ENCODE data around the gene LCNL1.

Gene LCNL1

GRCh38 chr9:136974817-136975535, 7.8 kb upstream of the LCNL1 start:
- Histone ChIP-seq H3K36me3 (ENCODE audit: control insufficient read depth, insufficient read depth, low read length) (no peaks in the 10 kb centered on the region), H3K27me3 (ENCODE audit: control insufficient read depth, insufficient read depth, low read length, poor library complexity, severe bottlenecking) (peaks cover 14% of the 10 kb centered on the region), H3K4me3 (ENCODE audit: insufficient read depth, low read depth, low read length) (no peak overlapping the region), H3K9me3 (ENCODE audit: control insufficient read depth, low read length) (no peaks in the 10 kb centered on the region), H3K4me1 (ENCODE audit: control insufficient read depth, insufficient read depth, low read length) (peaks cover 3% of the 10 kb centered on the region), H3K27ac (ENCODE audit: insufficient read depth, low read depth, low read length, poor library complexity, severe bottlenecking) (no peak overlapping the region)
- 88% methylated on average over 15 of the region's 15 CpGs for WGBS, 2 experiments

GRCh38 chr9:136975644-136976043, 7.1 kb upstream of the LCNL1 start:
- 84 to 86% methylated on average over 14 of the region's 14 CpGs for WGBS, 2 experiments
- Histone ChIP-seq H3K27ac (ENCODE audit: insufficient read depth, low read depth, low read length, poor library complexity, severe bottlenecking) (no peak overlapping the region), H3K4me3 (ENCODE audit: insufficient read depth, low read depth, low read length) (no peak overlapping the region), H3K27me3 (ENCODE audit: control insufficient read depth, insufficient read depth, low read length, poor library complexity, severe bottlenecking) (peaks cover 14% of the 10 kb centered on the region), H3K9me3 (ENCODE audit: control insufficient read depth, low read length) (no peaks in the 10 kb centered on the region), H3K36me3 (ENCODE audit: control insufficient read depth, insufficient read depth, low read length) (no peaks in the 10 kb centered on the region), H3K4me1 (ENCODE audit: control insufficient read depth, insufficient read depth, low read length) (peaks cover 3% of the 10 kb centered on the region)

- Histone ChIP-seq H3K36me3 (ENCODE audit: control insufficient read depth, insufficient read depth, low read length) (no peaks in the 10 kb centered on the region), H3K4me1 (ENCODE audit: control insufficient read depth, insufficient read depth, low read length) (peaks cover 3% of the 10 kb centered on the region), H3K4me3 (ENCODE audit: insufficient read depth, low read depth, low read length) (peak within 1 kb of the TSS; percentile 36), H3K27me3 (ENCODE audit: control insufficient read depth, insufficient read depth, low read length, poor library complexity, severe bottlenecking) (peaks cover 14% of the 10 kb centered on the region), H3K9me3 (ENCODE audit: control insufficient read depth, low read length) (no peaks in the 10 kb centered on the region), H3K27ac (ENCODE audit: insufficient read depth, low read depth, low read length, poor library complexity, severe bottlenecking) (no peak within 1 kb of the TSS)
- 80 to 81% methylated on average over 10 of the region's 10 CpGs for WGBS, 2 experiments
Measured at GRCh38 chr9:136977223-136977622, 5.6 kb upstream of the LCNL1 start, which contains the start of gene PTGDS. PTGDS (plus strand) TSS chr9:136977504; CDS start chr9:136977579, 75 bp downstream.

- Histone ChIP-seq H3K27ac (ENCODE audit: insufficient read depth, low read depth, low read length, poor library complexity, severe bottlenecking) (no peak overlapping the region), H3K4me1 (ENCODE audit: control insufficient read depth, insufficient read depth, low read length) (peaks cover 3% of the 10 kb centered on the region), H3K4me3 (ENCODE audit: insufficient read depth, low read depth, low read length) (peak overlapping the region; percentile 36), H3K36me3 (ENCODE audit: control insufficient read depth, insufficient read depth, low read length) (no peaks in the 10 kb centered on the region), H3K9me3 (ENCODE audit: control insufficient read depth, low read length) (no peaks in the 10 kb centered on the region), H3K27me3 (ENCODE audit: control insufficient read depth, insufficient read depth, low read length, poor library complexity, severe bottlenecking) (peaks cover 14% of the 10 kb centered on the region)
- WGBS, 2 experiments = 7 to 8% methylated on average over 33 of the region's 33 CpGs
Measured at GRCh38 chr9:136977649-136978072, 5.1 kb upstream of the LCNL1 start.

- Histone ChIP-seq H3K4me1 (ENCODE audit: control insufficient read depth, insufficient read depth, low read length) (peaks cover 3% of the 10 kb centered on the region), H3K9me3 (ENCODE audit: control insufficient read depth, low read length) (no peaks in the 10 kb centered on the region), H3K36me3 (ENCODE audit: control insufficient read depth, insufficient read depth, low read length) (no peaks in the 10 kb centered on the region), H3K27me3 (ENCODE audit: control insufficient read depth, insufficient read depth, low read length, poor library complexity, severe bottlenecking) (peaks cover 14% of the 10 kb centered on the region), H3K4me3 (ENCODE audit: insufficient read depth, low read depth, low read length) (peak overlapping the region; percentile 36), H3K27ac (ENCODE audit: insufficient read depth, low read depth, low read length, poor library complexity, severe bottlenecking) (no peak overlapping the region)
- 2% methylated on average over 73 to 78 of the region's 78 CpGs for WGBS, 2 experiments
Measured at GRCh38 chr9:136978073-136978864, 4.5 kb upstream of the LCNL1 start.

GRCh38 chr9:136978865-136979544, 3.8 kb upstream of the LCNL1 start:
- Histone ChIP-seq H3K4me3 (ENCODE audit: insufficient read depth, low read depth, low read length) (no peak overlapping the region), H3K4me1 (ENCODE audit: control insufficient read depth, insufficient read depth, low read length) (peaks cover 3% of the 10 kb centered on the region), H3K36me3 (ENCODE audit: control insufficient read depth, insufficient read depth, low read length) (no peaks in the 10 kb centered on the region), H3K27ac (ENCODE audit: insufficient read depth, low read depth, low read length, poor library complexity, severe bottlenecking) (no peak overlapping the region), H3K9me3 (ENCODE audit: control insufficient read depth, low read length) (no peaks in the 10 kb centered on the region), H3K27me3 (ENCODE audit: control insufficient read depth, insufficient read depth, low read length, poor library complexity, severe bottlenecking) (peaks cover 17% of the 10 kb centered on the region)
- 65 to 66% methylated on average over 41 of the region's 41 CpGs for WGBS, 2 experiments

- 85 to 86% methylated on average over 26 of the region's 26 CpGs for WGBS, 2 experiments
- peaks cover 22% of the 10 kb centered on the region for H3K27me3 ChIP-seq (ENCODE audit: control insufficient read depth, insufficient read depth, low read length, poor library complexity, severe bottlenecking)
- H3K27ac ChIP-seq (ENCODE audit: insufficient read depth, low read depth, low read length, poor library complexity, severe bottlenecking) = no peak overlapping the region
- no peaks in the 10 kb centered on the region for H3K9me3 ChIP-seq (ENCODE audit: control insufficient read depth, low read length)
- no peak overlapping the region for H3K4me3 ChIP-seq (ENCODE audit: insufficient read depth, low read depth, low read length)
- H3K36me3 ChIP-seq (ENCODE audit: control insufficient read depth, insufficient read depth, low read length) = no peaks in the 10 kb centered on the region
- peaks cover 3% of the 10 kb centered on the region for H3K4me1 ChIP-seq (ENCODE audit: control insufficient read depth, insufficient read depth, low read length)
Measured at GRCh38 chr9:136979769-136980587, 2.8 kb upstream of the LCNL1 start.

GRCh38 chr9:136980669-136981478, 1.9 kb upstream of the LCNL1 start:
- Histone ChIP-seq H3K4me3 (ENCODE audit: insufficient read depth, low read depth, low read length) (no peak overlapping the region), H3K4me1 (ENCODE audit: control insufficient read depth, insufficient read depth, low read length) (peaks cover 3% of the 10 kb centered on the region), H3K27ac (ENCODE audit: insufficient read depth, low read depth, low read length, poor library complexity, severe bottlenecking) (no peak overlapping the region), H3K36me3 (ENCODE audit: control insufficient read depth, insufficient read depth, low read length) (no peaks in the 10 kb centered on the region), H3K9me3 (ENCODE audit: control insufficient read depth, low read length) (no peaks in the 10 kb centered on the region), H3K27me3 (ENCODE audit: control insufficient read depth, insufficient read depth, low read length, poor library complexity, severe bottlenecking) (peaks cover 31% of the 10 kb centered on the region)
- WGBS, 2 experiments = 93 to 94% methylated on average over 16 of the region's 16 CpGs

- Histone ChIP-seq H3K27me3 (ENCODE audit: control insufficient read depth, insufficient read depth, low read length, poor library complexity, severe bottlenecking) (peaks cover 37% of the 10 kb centered on the region), H3K36me3 (ENCODE audit: control insufficient read depth, insufficient read depth, low read length) (no peaks in the 10 kb centered on the region), H3K4me3 (ENCODE audit: insufficient read depth, low read depth, low read length) (no peak overlapping the region), H3K4me1 (ENCODE audit: control insufficient read depth, insufficient read depth, low read length) (peaks cover 3% of the 10 kb centered on the region), H3K9me3 (ENCODE audit: control insufficient read depth, low read length) (no peaks in the 10 kb centered on the region), H3K27ac (ENCODE audit: insufficient read depth, low read depth, low read length, poor library complexity, severe bottlenecking) (no peak overlapping the region)
- WGBS, 2 experiments = 86 to 87% methylated on average over 17 of the region's 17 CpGs
Measured at GRCh38 chr9:136981588-136982231, 1.1 kb upstream of the LCNL1 start.
